Measurements from ENCODE around the gene SUFU. TPM values are rescaled to one million over a fixed set of nuclear protein-coding genes. Genes with fewer than 3 reads are reported as not detected.
A peak's percentile ranks its signal among the peaks of the same experiment; 100 is the strongest.

The SUFU gene
- total RNA-seq, 1 donor from 2014 or later = 0.79 TPM

DNA sequence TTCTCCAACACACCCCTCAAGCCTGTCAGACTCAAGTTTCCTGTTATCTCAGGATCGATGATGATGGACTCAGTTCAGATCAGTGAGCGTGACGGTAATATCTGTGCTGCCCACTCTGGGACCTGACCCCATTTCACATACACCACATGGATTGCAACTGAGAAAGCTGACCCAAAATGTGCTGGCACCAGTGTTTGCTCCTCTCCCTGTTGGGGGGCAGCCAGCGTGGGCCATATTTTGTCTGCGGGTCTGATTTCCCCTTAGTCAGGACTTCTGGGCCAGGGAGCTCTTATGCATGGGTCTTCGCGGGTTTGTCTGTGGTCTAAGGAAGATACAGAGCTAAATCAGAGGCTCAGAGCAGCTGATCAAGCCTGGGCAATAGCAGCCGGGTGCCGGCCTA is 97.9 kb downstream of the SUFU start:
- Histone ChIP-seq H3K27me3 (ENCODE audit: control insufficient read depth, insufficient read depth, low read length) (no peaks in the 10 kb centered on the region), H3K36me3 (ENCODE audit: control insufficient read depth, insufficient read depth, low read length) (peaks cover 7% of the 10 kb centered on the region), H3K4me3 (ENCODE audit: low read depth, low read length) (no peak overlapping the region)
- TF ChIP-seq, protein P1, sequence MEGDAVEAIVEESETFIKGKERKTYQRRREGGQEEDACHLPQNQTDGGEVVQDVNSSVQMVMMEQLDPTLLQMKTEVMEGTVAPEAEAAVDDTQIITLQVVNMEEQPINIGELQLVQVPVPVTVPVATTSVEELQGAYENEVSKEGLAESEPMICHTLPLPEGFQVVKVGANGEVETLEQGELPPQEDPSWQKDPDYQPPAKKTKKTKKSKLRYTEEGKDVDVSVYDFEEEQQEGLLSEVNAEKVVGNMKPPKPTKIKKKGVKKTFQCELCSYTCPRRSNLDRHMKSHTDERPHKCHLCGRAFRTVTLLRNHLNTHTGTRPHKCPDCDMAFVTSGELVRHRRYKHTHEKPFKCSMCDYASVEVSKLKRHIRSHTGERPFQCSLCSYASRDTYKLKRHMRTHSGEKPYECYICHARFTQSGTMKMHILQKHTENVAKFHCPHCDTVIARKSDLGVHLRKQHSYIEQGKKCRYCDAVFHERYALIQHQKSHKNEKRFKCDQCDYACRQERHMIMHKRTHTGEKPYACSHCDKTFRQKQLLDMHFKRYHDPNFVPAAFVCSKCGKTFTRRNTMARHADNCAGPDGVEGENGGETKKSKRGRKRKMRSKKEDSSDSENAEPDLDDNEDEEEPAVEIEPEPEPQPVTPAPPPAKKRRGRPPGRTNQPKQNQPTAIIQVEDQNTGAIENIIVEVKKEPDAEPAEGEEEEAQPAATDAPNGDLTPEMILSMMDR (IDR thresholded peaks at IDR 0.05; ENCODE audit: insufficient read depth, low read length, severe bottlenecking) = no peak
- DNase-seq (ENCODE audit: low read depth) (no peak), FAIRE-seq (peak; percentile 28)

DNA sequence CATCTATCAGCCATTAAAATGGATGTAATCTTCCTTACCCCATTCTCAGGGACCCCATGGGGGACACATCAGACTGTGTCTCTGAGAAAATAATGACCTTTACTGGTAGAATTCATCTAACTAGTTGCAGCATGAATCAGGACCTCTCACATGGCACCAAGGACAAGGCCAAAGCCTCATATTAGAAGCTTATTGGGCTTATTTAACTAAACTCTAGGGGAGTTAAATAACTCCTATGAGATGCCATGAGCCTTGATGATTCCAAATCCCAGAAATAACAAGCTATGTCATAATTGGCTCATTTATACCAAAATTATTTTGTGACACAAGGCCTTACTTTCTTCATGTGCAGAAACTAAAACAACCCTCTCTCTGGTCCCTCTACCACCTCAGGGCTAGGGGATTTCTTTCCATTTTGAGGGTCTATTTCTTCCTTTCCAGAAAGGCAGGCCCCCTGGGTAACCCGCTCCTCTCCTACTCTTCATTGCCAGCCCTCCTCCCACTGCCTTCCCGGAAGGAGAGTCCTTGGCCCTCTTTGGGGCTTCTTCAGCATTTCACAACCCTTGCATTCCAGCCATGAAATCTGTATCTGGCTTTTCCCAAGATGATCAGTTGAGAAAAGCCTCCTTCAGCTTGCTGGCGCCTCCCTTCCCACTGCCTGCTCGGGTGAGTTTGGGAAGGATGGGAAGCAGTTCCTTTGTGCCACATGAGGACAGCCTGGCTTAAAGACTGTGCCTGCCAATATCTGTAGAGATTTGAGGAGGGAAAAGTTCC is 98.7 kb downstream of the SUFU start:
- Histone ChIP-seq H3K4me3 (ENCODE audit: low read depth, low read length) (no peak overlapping the region), H3K27me3 (ENCODE audit: control insufficient read depth, insufficient read depth, low read length) (no peaks in the 10 kb centered on the region), H3K36me3 (ENCODE audit: control insufficient read depth, insufficient read depth, low read length) (peaks cover 7% of the 10 kb centered on the region)
- DNase-seq (ENCODE audit: low read depth) (no peak), FAIRE-seq (no peak)
- TF ChIP-seq, protein P1 (IDR thresholded peaks at IDR 0.05; ENCODE audit: insufficient read depth, low read length, severe bottlenecking) = no peak

DNA sequence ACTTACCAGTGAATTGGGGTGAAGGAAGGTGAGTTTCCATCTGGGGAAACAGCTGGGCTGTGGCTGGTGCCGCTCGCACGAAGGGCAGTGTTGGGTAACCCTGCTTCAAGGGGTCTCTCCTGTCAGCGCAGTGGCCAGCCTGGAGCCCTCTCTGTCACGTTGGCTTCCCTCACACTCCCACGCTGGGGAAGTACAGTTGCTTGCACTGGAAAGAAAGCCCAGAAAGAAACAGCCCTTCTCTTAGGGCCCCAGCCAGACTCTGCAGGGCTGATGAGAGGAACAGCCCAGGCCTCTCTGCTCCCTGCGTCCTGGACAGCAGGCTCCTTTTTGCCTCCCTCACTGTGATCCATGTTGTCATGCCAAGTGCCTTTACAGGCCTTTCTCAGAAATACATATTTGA is 100.2 kb downstream of the SUFU start:
- Histone ChIP-seq H3K27me3 (ENCODE audit: control insufficient read depth, insufficient read depth, low read length) (no peaks in the 10 kb centered on the region), H3K4me3 (ENCODE audit: low read depth, low read length) (no peak overlapping the region), H3K36me3 (ENCODE audit: control insufficient read depth, insufficient read depth, low read length) (peaks cover 6% of the 10 kb centered on the region)
- FAIRE-seq (no peak), DNase-seq (ENCODE audit: low read depth) (no peak)
- TF ChIP-seq, protein P1 (IDR thresholded peaks at IDR 0.05; ENCODE audit: insufficient read depth, low read length, severe bottlenecking) = no peak

GRCh38 chr10:102604439-102604841 is 100.7 kb downstream of the SUFU start:
- Histone ChIP-seq H3K4me3 (ENCODE audit: low read depth, low read length) (no peak overlapping the region), H3K27me3 (ENCODE audit: control insufficient read depth, insufficient read depth, low read length) (no peaks in the 10 kb centered on the region), H3K36me3 (ENCODE audit: control insufficient read depth, insufficient read depth, low read length) (peaks cover 2% of the 10 kb centered on the region)
- peak; percentile 95 for DNase-seq (ENCODE audit: low read depth)
- FAIRE-seq = no peak
- TF ChIP-seq, protein P1 (IDR thresholded peaks at IDR 0.05; ENCODE audit: insufficient read depth, low read length, severe bottlenecking) = no peak

GRCh38 chr10:102605712-102606111 is 101.9 kb downstream of the SUFU start:
- TF ChIP-seq, protein P1 (IDR thresholded peaks at IDR 0.05; ENCODE audit: insufficient read depth, low read length, severe bottlenecking) = no peak
- peak; percentile 55 for DNase-seq (ENCODE audit: low read depth)
- FAIRE-seq = no peak
- H3K36me3 ChIP-seq (ENCODE audit: control insufficient read depth, insufficient read depth, low read length) = peaks cover 2% of the 10 kb centered on the region
- no peak overlapping the region for H3K4me3 ChIP-seq (ENCODE audit: low read depth, low read length)
- H3K27me3 ChIP-seq (ENCODE audit: control insufficient read depth, insufficient read depth, low read length) = no peaks in the 10 kb centered on the region

- TF ChIP-seq, protein P1 (IDR thresholded peaks at IDR 0.05; ENCODE audit: insufficient read depth, low read length, severe bottlenecking) = no peak
- FAIRE-seq = no peak
- H3K4me3 ChIP-seq (ENCODE audit: low read depth, low read length) = no peak overlapping the region
- no peaks in the 10 kb centered on the region for H3K27me3 ChIP-seq (ENCODE audit: control insufficient read depth, insufficient read depth, low read length)
- peaks cover 2% of the 10 kb centered on the region for H3K36me3 ChIP-seq (ENCODE audit: control insufficient read depth, insufficient read depth, low read length)
- no peak for DNase-seq (ENCODE audit: low read depth)
These were observed 104.7 kb downstream of the SUFU start for GRCh38 chr10:102608487-102608886.

All from bronchial epithelial cell (primary cell).